ENCODE measurements around the gene SLC39A11. TPM values are rescaled to one million over a fixed set of nuclear protein-coding genes. Genes with fewer than 3 reads are reported as not detected.

Gene SLC39A11
- total RNA-seq, 1 donor from 2014 or later: 8.2 TPM

DNA sequence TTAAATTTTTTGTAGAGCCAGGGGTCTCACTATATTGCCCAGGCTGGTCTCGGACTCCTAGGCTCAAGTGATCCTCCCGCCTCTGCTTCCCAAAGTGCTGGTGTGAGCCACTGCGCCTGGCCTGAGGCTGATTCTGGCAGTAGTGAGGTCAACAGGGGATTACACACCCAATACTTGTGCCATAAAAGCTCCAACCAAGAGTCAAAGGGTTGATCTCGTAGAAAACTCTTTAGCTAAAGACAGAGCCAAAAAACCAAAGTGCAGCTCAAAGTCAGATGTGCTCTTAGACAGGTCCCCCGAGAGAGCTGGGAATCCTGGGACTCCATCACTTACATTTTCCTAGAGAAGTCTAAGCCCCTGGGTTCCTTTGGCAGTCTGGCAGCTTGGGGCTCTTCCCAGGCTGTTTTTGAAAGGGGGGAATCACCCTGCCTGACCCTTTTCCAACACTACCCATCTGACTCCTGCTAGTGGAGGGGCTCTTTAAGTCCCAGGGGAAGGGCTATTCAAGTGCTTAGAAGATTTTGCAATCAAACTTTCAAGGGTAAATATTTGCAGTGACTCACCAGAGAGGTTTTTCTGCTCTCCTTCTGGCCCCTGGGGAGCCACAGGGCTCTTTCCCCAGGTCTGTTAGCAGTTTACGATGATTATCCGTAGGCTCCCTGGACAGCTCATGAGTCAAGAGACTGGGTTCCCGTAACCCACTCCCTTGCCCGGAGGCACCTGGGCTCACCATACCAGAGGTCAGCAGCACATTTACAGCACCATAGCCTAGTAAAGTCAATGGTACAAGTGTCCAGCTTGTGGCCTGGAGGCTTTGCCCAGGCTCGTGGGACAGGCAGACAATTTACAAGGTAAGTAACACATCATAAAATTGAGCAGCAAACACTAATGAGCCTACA lies 408.7 kb downstream of the SLC39A11 start:
- FAIRE-seq: no peak
- DNase-seq (ENCODE audit: low spot score in 2 of 2): no peak

DNA sequence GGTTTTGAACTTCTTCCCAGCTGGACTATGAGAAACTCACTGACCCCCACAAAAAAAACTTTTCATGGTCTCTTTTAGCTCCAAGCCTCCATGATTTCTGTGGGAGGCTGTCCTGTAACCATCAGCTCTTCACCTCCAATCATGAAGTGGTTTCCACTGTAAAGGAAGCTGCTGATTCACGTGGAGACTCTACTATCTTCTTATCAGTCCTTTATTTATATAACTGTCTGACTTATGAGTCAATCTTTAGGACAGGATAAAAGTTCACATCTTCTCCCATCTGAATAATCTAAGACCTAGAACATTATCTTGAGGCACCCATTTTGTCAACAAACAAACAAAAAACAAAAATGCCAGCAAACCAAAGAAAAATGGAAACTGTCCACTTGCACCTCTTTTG lies 409.9 kb downstream of the SLC39A11 start:
- DNase-seq (ENCODE audit: low spot score in 2 of 2): no peak
- no peak for FAIRE-seq

DNA sequence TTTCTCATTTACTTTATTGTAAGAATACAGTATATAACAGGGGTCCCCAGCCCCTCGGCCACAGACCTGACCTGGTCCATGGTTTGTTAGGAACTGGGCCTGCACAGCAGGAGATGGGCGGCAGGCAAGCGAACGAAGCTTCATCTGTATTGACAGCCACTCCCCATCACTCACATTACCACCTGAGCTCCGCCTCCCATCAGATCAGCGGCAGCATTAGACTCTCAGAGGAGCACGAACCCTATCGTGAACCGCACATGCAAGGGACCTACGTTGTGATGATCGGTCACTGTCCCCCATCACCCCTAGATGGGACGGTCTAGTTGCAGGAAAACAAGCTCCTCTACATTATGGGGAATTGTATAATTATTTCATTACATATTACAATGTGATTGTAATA lies 410.6 kb downstream of the SLC39A11 start:
- FAIRE-seq (no peak), DNase-seq (ENCODE audit: low spot score in 2 of 2) (no peak)

DNA sequence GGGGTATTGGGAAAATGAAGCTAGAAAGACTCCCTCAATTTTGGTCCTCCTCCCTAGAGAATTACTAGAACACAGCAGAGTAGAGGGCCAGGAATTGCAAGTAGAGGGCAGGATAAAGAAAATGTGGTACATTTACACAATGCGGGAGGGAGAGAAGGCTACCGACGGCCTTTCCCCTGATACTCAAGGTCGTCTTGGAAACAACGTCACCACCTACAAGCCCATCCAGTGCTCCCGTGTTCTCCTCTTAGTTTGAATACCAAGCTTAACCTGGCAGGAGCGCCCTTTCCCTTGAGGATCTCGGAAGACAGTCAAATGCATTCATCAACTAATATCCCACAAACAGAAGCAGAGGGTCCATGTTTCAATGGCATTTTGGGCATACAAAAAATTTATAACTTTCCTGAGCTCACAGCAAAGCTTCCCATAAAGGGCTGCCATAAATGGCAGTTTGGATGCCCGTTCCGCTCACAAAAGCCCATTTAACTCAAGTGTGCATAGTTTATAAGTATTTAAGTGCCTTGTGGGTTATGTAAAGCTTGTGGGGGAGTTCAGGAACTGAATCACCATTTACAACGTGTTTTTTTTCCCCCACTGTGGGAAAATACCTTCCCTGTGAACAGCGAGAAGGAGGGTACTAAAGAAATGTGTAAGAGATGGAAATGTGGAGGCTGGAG lies 414.6 kb downstream of the SLC39A11 start:
- DNase-seq (ENCODE audit: low spot score in 2 of 2) (no peak), FAIRE-seq (no peak)

DNA sequence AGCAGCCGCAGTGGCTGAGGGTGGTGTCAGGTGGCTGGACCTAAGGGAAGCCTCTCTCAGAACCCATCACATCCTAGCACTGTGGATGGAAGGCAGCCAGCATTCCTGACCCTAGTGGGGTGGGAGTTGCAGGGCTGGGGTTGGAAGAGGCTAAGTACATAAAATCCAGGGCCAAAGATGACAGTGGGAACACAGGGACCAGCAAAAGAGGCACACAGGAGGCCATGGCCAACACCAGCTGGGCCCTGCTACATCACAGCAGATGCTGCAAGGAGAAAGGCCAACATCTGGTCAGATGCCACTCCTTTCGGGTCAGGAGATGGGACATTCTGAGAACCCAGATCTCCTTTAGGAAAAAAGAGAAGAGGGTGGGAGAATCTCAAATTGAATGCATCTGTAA lies 415.4 kb downstream of the SLC39A11 start:
- FAIRE-seq (no peak), DNase-seq (ENCODE audit: low spot score in 2 of 2) (no peak)

DNA sequence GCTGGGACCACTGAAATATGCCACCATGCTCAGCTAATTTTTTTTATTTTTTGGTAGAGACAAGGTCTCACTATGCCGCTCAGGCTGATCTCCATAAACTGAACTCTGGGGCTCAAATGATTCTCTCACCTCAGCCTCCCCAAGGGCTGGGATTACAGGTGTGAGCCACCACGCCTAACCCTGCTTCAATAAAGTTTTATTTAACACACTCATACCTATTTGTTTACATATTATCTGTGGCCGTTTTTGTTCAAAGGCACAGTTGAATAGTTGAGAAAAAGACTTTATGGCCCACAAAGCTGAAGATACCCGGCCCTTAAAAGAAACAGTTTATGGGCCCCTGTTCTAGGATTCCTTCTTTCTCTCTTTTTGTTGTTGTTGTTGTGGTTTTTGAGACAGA lies 419.8 kb downstream of the SLC39A11 start:
- DNase-seq (ENCODE audit: low spot score in 2 of 2): no peak
- FAIRE-seq: no peak

DNA sequence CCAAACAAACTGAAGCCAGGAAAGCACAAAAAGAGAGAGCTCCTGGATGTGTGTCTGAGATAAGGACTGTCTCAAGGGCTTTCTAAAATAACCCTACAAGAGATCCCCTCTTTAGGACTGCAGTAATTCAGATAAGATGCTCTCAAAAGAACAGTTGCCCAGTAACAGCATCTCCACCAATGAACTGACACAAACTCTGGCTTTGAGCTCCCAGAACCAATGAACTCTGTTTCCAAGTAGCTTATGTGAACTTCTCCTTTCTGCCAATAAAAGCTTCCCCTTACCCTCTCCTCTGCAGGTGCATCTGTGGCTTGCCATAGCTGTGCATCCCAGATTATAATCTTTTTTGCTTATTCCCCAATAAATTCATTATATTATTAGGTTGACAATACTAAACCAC lies 421.5 kb downstream of the SLC39A11 start:
- FAIRE-seq (no peak), DNase-seq (ENCODE audit: low spot score in 2 of 2) (no peak)

DNA sequence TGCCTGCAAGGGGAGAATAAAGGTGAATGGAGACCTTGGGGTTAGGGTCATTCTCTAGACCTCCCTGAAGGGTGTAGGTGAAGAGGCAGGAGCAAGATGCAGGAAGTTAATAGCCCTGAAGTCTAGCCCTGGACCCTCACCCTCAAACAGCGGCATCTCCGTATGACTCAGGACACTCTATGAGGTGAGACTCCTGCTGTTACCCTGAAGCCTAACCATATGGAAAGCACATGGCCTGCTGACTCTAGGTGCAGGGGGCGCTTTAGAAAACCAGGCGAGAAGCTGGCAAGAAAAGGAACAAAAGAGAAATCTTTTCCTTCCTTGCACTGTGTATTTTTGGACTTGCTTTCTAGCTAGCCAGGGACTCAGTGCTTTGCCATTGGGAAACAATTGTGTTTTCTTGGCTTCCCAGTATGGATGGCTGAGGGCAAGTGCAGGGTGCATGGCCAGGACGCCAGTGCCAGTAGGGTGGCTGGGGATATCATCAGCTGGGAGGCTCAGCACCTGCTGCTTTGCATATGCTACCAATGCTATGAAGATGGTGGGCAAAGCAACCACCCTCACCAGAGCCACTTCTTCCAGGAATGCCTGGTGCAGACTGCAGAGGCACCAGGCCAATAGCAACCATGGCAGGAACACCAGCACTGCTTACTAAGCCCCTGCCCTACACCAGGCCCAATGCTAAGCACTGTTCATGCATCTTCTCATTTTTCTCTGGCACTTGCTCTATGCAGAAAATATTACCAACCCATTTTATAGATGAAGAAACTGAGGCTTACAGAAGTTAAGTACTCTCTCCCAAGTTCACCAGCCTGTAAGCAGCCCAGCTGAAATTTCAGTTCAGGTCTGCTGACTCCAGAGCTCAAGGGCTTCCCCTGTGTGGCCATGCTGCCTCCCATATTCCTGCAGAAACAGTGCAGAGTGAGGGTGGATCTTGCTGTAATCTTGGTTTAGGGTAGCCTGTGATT lies 425.1 kb downstream of the SLC39A11 start:
- FAIRE-seq: no peak
- no peak for DNase-seq (ENCODE audit: low spot score in 2 of 2)

DNA sequence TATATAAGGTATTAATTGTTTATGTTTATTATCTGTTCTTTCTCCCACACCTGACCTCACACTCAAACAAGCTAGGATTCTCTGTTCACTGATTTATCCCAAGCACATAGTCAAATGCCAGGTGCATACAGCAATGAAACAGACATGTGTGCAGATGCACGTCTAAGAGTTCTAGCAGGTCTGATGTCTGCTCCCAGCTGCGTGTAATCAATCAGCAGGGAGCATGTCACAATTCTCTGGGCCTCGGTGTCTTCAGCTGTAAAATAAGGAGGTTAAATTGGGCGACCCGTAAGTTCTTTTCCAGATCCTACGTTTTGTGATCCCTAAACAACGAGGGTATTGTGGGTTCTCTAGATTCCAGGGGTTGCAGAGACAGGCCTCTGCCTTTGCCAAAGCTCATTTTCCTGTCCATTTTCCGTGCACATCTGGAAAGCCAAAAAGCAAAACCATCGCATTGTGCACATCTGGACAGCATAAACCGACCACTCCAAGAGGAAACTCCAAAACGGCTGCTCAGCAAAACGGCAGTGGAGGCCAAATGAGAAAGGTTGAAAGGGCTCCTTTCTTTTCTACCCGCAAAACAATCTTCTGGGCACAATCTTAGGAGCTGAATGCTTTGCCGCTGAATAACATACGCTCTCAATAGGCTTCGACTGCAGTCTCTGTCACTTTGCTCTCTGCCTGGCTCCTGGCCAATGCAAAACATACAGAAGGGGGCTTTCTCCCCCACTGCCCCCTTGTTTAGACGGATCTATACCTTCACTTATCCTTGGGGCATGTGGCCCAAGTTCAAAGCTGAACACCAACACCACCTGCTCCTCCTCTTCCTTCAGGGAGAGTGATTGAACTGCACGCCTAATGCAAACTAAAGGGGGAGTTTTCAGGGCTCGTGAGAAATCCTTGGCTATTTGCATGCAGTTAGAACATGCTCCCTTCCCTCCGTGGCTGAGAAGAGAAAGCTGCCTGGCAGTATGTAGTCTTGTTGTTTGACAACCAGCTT lies 426.3 kb downstream of the SLC39A11 start:
- FAIRE-seq (no peak), DNase-seq (ENCODE audit: low spot score in 2 of 2) (no peak)

DNA sequence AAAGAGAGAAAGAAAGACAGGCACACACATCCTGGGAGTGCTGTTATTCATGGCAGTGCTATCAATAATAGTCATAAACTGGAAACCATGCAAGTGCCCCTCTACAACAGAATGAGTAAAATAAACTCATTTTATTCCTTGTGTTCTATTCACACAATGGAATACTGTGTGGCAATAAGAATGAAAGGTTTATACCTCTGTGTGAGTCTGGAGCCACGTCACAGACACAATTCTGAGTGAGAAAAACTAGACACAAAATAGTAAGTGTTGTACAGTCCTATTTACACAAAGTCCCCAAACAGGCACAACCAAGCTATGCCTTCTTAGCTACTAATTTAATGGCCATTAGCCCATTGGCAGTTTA lies 429.7 kb downstream of the SLC39A11 start:
- no peak for FAIRE-seq
- no peak for DNase-seq (ENCODE audit: low spot score in 2 of 2)

DNA sequence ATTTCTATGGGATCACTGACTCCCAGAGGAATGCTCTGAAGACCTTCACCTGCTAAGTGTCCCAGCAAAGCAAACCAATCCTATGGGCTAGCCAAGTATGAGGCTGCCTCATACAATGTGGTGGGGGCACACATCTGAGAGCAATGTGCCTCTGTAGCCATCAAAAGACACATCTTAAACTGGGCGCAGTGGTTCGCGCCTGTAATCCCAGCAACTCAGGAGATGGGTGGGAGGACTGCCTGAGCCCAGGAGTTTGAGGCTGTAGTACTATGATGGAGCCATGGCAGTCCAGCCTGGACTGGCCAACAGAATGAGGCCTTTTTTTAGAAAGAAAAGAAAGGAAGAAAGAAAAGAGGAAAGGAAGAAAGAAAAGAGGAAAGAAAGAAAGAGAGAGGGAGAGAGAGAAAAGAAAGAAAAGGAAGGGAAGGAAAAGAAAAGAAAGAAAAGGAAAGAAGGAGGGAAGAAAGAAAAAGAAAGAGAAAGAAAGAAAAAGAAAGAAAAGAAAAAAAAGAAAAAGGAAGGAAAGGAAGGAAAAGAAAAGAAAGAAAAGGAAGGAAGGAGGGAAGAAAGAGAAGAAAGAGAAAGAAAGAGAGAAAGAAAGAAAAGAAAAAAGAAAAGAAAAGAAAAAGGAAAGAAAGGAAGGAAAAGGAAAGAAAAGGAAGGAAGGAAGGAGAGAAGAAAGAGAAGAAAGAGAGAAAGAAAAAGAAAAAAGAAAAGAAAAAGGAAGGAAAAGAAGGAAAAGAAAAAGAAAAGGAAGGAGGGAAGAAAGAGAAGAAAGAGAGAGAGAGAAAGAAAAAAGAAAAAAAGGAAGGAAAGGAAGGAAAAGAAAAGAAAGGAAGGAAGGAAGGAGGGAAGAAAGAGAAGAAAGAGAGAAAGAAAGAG lies 430.3 kb downstream of the SLC39A11 start:
- FAIRE-seq (no peak), DNase-seq (ENCODE audit: low spot score in 2 of 2) (no peak)

DNA sequence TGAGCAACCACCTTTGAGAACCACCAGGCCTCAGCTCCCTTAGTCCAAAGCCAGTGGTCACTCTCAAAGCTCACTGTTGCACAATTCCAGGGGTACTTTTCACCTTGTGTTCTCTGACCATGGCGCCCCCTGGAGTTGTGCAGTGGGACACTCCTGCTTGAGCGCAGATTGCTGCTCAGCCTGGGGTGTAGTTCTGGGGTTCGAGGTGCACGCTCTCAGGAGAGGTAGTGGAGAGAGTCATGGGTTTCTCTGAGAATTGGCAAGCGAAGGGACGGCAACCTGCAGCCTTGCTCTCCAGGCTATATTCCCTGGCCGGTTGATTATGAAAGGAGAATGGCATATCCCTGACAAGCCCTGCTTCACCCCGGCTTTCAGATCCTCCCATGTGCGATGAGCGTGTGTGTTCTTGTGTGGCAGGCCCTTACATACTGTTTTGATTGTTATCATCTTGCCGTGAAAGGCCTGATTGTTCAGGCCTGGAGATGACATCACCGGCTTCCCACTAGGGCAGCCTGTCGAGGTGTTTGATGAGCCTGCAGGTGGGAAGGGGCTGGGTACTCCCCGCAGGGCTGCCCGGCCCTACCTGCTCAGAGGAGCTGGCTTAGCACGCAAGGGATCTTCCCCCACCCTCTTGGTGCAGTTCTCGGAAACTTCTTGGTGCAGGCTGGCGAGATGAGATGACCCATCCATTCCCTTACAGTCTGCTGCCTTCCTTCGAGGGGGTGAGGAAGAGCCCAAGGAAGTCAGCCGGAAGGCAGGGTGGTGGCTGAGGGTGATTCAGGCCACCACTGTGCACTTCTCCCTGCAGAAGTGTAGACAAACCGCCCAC lies 431.2 kb downstream of the SLC39A11 start:
- DNase-seq (ENCODE audit: low spot score in 2 of 2) (no peak), FAIRE-seq (no peak)

DNA sequence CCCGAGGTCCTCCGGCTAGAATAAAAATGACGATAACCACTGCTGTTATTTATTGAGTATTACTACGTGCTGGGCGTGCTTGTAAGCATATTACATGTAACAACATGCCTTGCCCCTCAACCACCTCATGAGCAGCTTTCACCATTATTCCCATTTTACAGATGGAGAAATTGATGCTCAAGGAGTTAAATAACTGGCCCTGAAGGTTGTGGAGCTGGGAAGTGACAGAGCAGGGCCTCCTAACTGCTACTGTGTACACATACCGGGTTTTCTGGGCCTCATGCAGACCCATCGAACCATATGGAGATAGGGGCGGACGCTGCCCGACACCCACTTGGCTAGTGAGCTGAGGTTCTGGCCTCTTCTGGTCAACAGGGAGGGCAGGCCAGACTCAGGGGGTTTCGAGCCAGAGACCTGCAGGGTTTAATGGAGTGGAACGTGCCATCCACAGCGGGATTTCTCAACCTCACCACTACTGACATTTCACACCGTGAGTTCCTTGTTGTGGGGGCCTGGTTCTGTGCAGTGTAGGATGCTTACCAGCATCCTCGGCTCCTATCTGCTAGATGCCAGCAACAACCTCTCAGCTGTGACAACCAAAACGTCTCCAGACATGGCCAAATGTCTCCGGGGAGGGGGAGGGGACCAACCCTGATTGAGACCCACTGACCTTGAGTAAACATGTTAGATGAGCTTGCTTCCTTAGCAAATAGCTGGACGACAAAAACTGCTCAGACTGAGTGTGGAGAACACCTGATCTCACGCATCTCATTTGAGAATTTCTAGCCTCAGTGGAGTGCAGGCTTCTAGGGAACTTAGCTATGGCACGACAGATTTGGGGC lies 432.0 kb downstream of the SLC39A11 start:
- DNase-seq (ENCODE audit: low spot score in 2 of 2): no peak
- FAIRE-seq: no peak

DNA sequence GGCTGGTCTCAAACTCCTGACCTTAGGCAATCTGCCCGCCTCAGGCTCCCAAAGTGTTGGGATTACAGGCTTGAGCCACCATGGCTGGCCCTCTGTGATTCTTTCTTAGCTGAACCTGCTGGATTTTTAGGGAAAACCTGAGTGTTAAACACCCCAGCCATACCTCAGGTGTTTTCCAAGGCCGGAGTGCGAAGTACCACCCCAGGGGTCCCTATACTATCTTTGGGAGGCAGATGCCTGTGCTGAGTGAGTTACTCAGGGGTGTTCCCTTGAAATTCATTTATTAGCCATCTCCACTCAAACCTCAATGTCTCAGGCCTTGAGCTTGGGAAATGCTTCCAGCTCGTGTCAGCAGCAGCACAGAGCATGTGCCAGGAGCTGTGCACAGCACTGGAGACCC lies 432.7 kb downstream of the SLC39A11 start:
- DNase-seq (ENCODE audit: low spot score in 2 of 2): no peak
- no peak for FAIRE-seq

DNA sequence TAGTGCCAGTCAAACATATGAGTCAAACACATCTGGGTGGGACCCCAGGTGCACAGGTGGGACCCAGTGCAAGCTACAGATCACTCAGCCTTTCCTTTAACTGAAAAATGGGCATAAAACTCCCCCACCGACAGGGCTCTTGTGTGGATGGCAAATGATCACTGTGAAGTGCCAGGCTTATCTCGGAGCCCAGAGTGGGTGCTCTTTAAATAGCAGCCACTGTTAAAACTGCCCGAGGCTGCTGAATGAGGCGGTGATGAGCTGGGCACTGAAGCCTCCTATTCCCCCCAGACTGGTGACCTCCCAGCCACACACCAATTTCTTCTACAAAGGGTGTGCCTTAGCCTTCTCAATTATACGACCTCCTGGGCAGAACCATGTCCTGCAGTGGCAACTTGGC lies 433.8 kb downstream of the SLC39A11 start:
- FAIRE-seq: no peak
- no peak for DNase-seq (ENCODE audit: low spot score in 2 of 2)

DNA sequence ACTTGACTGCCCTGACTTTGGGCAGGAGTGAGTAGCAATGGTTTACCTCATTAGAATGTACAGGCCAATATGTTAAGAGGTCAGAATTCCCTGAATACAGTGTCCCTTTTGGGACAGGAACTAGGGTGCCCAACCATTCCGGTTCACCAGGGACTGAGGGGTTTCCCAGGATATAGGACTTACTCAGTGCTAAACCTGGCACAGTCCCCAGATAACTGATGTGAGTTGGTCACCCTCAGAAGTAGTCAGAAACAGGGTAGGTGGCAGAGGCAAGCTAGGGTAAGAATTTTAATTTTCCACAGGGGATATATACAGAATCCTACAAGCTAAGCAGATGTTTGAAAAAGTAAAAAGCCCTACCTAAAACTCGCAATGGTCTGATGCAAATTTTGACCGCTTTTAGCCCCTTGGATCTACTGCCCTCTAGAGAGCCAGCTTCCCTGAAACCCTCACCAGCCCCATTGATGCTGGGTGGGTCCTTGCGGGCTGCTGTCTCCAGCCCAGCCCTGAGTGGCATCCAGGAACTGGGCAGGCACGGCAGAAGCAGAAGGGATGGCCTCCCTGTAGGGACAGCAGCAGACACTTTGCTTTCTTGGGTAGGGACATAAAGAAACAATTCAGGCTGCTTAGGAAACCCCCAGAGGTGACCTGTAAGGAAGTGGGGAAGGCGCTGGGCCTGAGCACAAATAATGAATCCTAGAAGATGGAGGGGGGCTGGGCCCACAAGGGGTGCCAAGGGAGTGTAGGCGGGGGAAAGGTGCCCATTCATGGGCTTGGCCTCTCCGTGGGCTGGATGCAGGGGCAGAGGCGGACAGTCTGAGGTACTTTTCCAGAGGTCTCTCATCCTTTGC lies 434.8 kb downstream of the SLC39A11 start:
- DNase-seq (ENCODE audit: low spot score in 2 of 2) (no peak), FAIRE-seq (no peak)
